Mammary epithelial cell (primary cell): ENCODE results near the gene LMO7.

ENCODE experiments used
- EZH2 ChIP-seq: IDR thresholded peaks from 2 replicates; pipeline ENCODE4 v1.6.1; 2012; ENCODE audit warnings: low read length, inconsistent platforms, borderline replicate concordance
- TF ChIP-seq, protein P1 (sequence below), 2 donors: IDR thresholded peaks in 1 of 2; conservative IDR thresholded peaks in 1 of 2; 2 replicates each; pipeline ENCODE4 v1.5.1; 2011 to 2012; ENCODE audit warnings: inconsistent platforms in 2 of 2, low read length in 2 of 2, mild to moderate bottlenecking in 2 of 2, control low read depth in 1 of 2, low read depth in 1 of 2; ENCODE audit not compliant: insufficient read depth in 1 of 2; ENCODE audit errors: extremely low read depth in 1 of 2

- TF ChIP-seq, protein P1, sequence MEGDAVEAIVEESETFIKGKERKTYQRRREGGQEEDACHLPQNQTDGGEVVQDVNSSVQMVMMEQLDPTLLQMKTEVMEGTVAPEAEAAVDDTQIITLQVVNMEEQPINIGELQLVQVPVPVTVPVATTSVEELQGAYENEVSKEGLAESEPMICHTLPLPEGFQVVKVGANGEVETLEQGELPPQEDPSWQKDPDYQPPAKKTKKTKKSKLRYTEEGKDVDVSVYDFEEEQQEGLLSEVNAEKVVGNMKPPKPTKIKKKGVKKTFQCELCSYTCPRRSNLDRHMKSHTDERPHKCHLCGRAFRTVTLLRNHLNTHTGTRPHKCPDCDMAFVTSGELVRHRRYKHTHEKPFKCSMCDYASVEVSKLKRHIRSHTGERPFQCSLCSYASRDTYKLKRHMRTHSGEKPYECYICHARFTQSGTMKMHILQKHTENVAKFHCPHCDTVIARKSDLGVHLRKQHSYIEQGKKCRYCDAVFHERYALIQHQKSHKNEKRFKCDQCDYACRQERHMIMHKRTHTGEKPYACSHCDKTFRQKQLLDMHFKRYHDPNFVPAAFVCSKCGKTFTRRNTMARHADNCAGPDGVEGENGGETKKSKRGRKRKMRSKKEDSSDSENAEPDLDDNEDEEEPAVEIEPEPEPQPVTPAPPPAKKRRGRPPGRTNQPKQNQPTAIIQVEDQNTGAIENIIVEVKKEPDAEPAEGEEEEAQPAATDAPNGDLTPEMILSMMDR (conservative IDR thresholded peaks at IDR 0.05 in 1 of 2, IDR thresholded peaks at IDR 0.05 in 1 of 2; ENCODE audit: extremely low read depth in 1 of 2, insufficient read depth in 1 of 2, low read depth in 1 of 2, low read length in 2 of 2), result no peak
- TF ChIP-seq EZH2, result no peak
These were observed 211.5 kb downstream of the LMO7 start for GRCh38 chr13:75847588-75847987.
